Measurements from ENCODE around the gene LGALS14.

LGALS14 gene

DNA sequence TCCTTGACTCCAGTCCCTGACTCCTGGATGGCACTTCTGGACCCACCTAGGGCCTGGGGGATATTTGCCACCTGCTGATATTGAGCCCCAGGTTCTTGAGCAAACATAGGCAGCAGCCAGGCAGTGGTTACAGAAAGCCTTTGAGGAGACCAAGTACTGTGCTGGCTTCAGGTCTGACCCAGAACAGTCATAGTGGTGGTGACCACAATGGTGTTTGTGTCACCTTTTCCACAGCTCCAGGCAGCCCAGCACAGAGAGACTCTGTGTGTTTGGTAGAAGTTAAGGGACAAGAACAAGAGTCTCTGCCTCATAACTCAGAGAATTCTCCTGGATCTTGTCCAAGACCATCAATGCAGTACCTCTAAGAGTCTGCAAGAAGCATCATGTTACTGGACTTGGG, 48.1 kb downstream of the LGALS14 start:
- no peak for DNase-seq

DNA sequence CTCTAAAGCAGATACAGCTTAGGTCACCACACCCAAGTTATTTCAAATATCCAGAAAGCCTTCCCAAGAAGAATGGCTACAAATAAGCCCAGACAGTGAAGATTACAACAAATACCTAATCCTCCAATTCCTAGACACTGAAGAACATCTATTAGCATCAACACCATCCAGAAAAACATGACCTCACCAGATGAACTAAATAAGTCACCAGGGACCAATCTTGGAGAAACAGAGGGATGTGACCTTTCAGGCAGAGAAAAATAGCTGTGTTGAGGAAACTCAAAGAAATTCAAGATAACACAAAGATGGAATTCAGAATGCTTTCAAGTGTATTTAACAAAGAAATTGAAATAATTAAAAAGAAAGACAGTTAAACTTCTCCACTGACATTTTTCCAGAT, 48.5 kb downstream of the LGALS14 start:
- DNase-seq = no peak

- DNase-seq = no peak
These were observed 50.3 kb downstream of the LGALS14 start for GRCh38 chr19:39754544-39754943.

GRCh38 chr19:39754971-39755370, 50.7 kb downstream of the LGALS14 start:
- no peak for DNase-seq
